Caco-2 (cell line): ENCODE data around the gene MPST. TPM values are rescaled to one million over a fixed set of nuclear protein-coding genes. Genes with fewer than 3 reads are reported as not detected.
A peak's percentile ranks its signal among the peaks of the same experiment; 100 is the strongest.

Experiments
- BruUV-seq: library from RNA; stranded (reverse); fragments of 400-500 nt; replicated peaks from 2 replicates; lab custom pipeline; 2021; lab: Mats Ljungman, UMichigan
- CTCF ChIA-PET: fragments of 300-600 bp; sonication (Branson Sonifier 250); formaldehyde crosslinking; loops from one replicate; lab custom pipeline; 2022; ENCODE audit warnings: antibody characterized with exemption; lab: Charles Lee
- POLR2A ChIA-PET: fragments of 300-600 bp; sonication (Branson Sonifier 250); formaldehyde crosslinking; loops from one replicate; lab custom pipeline; 2022; ENCODE audit warnings: antibody characterized with exemption; lab: Charles Lee
- DNase-seq, 2 experiments: peaks; one replicate each; pipeline versions ENCODE4 v3.0.0 to v3.0.0-alpha.2; 2020 to 2022
- H3K27me3 ChIP-seq: replicated peaks from 2 replicates; pipeline ENCODE4 v1.6.0; 2011; ENCODE audit warnings: low read length; ENCODE audit not compliant: control insufficient read depth, insufficient read depth
- H3K36me3 ChIP-seq: 2 replicates; pipeline ENCODE4 v1.5.1; 2011; ENCODE audit warnings: low read length; ENCODE audit not compliant: control insufficient read depth, insufficient read depth
- H3K4me1 ChIP-seq: fragments of 250-450 bp; sonication (Bioruptor Pico); 2 replicates; pipeline ENCODE4 v1.5.1; 2020; ENCODE audit warnings: mild to moderate bottlenecking
- H3K4me3 ChIP-seq: 2 replicates; pipeline ENCODE4 v1.5.1; 2011; ENCODE audit warnings: low read depth, mild to moderate bottlenecking, control low read depth, low read length
- H3K9me3 ChIP-seq: fragments of 250-450 bp; sonication (Bioruptor Pico); 2 replicates; pipeline ENCODE4 v1.5.1; 2020; ENCODE audit warnings: mild to moderate bottlenecking, moderate library complexity
- H3K27ac Mint-ChIP-seq: one replicate; pipeline ENCODE4 v1.8.0; 2022; ENCODE audit warnings: mixed read lengths; ENCODE audit not compliant: unreplicated experiment
- H3K27me3 Mint-ChIP-seq: one replicate; pipeline ENCODE4 v1.8.0; 2022; ENCODE audit warnings: mixed read lengths; ENCODE audit not compliant: insufficient read depth, unreplicated experiment
- H3K36me3 Mint-ChIP-seq: one replicate; pipeline ENCODE4 v1.8.0; 2022; ENCODE audit warnings: mild to moderate bottlenecking, mixed read lengths; ENCODE audit not compliant: insufficient read depth, unreplicated experiment
- H3K4me1 Mint-ChIP-seq: one replicate; pipeline ENCODE4 v1.8.0; 2022; ENCODE audit warnings: low read depth, mixed read lengths; ENCODE audit not compliant: unreplicated experiment
- H3K4me3 Mint-ChIP-seq: one replicate; pipeline ENCODE4 v1.8.0; 2022; ENCODE audit warnings: mild to moderate bottlenecking, moderate library complexity, mixed read lengths; ENCODE audit not compliant: unreplicated experiment
- H3K9me3 Mint-ChIP-seq: one replicate; pipeline ENCODE4 v1.8.0; 2022; ENCODE audit warnings: mixed read lengths; ENCODE audit not compliant: unreplicated experiment
- CTCF ChIP-seq, 2 experiments: fragments of 200-600 bp in 1 of 2; IDR thresholded peaks; 1 replicate in 1 of 2; 2 replicates in 1 of 2; pipeline versions ENCODE4 v1.5.1 to v1.8.0; 2011 to 2022; ENCODE audit warnings: antibody characterized with exemption in 1 of 2, control low read depth in 1 of 2, inconsistent platforms in 1 of 2, low read depth in 1 of 2, low read length in 1 of 2, mild to moderate bottlenecking in 1 of 2, moderate library complexity in 1 of 2; ENCODE audit not compliant: insufficient read depth in 1 of 2, severe bottlenecking in 1 of 2, unreplicated experiment in 1 of 2
- intact Hi-C: fragments of 100-400 bp; cut with micrococcal nuclease; formaldehyde crosslinking; loops from one replicate; pipeline ENCODE4 v1.10.0; 2022; ENCODE audit not compliant: unreplicated experiment
- total RNA-seq: library from RNA; stranded (reverse); gene quantifications from 2 replicates; pipeline ENCODE4 v1.2.3, GENCODE V29; 2022

MPST gene
- total RNA-seq, 1 experiment from 2014 or later = 83.7 TPM

DNA sequence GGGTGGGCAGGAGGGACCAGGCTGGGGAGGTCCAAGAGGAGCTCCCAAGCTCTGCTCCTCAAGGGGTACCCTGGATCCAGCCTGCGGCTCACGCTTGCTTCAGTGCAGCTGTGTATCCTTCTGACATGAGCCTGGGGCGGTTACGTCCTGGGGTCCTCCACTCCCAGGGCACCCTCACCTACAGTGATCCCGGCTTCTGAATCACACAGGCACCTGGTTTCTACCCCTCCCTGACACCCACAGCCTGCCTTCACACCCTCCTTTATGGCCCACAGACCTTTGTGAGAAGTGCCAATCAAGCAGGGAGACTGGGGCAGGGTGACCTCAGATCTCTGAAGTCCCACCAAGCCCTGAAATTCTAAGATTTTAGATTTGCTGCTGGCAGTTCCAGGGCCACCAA lies 1.5 kb downstream of the MPST start:
- Mint-ChIP-seq H3K9me3 (no peaks in the 10 kb centered on the region), H3K4me3 (peak overlapping the region; percentile 96), H3K27ac (peak overlapping the region; percentile 91), H3K4me1 (no peaks in the 10 kb centered on the region), H3K36me3 (peaks cover 34% of the 10 kb centered on the region), H3K27me3 (no peaks in the 10 kb centered on the region)
- H3K27me3 ChIP-seq = no peaks in the 10 kb centered on the region
- H3K9me3 ChIP-seq = no peaks in the 10 kb centered on the region
- H3K4me1 ChIP-seq = peaks cover 11% of the 10 kb centered on the region; the same call in 1 of the 2 replicates
- DNase-seq = no peak
- TF ChIP-seq CTCF (IDR thresholded peaks at IDR 0.05; ENCODE audit: insufficient read depth in 1 of 2, low read depth in 1 of 2, low read length in 1 of 2, severe bottlenecking in 1 of 2, unreplicated experiment in 1 of 2) = no peak
- CTCF ChIA-PET = interaction anchor here (1.1 to 4.9 kb wide), 3 partner anchors 10 to 23 kb away, joined by 3 to 29 read pairs (median 15); no protein-coding TSS in a partner anchor
- BruUV-seq = no TSS peak
- intact Hi-C loops = no loop called here
- no peak overlapping the region for H3K4me3 ChIP-seq
- POLR2A ChIA-PET = interaction anchor here (1.1 kb wide), 1 partner anchor 11 kb away, joined by 10 read pairs; no protein-coding TSS in a partner anchor
- peaks cover 2% of the 10 kb centered on the region for H3K36me3 ChIP-seq

DNA sequence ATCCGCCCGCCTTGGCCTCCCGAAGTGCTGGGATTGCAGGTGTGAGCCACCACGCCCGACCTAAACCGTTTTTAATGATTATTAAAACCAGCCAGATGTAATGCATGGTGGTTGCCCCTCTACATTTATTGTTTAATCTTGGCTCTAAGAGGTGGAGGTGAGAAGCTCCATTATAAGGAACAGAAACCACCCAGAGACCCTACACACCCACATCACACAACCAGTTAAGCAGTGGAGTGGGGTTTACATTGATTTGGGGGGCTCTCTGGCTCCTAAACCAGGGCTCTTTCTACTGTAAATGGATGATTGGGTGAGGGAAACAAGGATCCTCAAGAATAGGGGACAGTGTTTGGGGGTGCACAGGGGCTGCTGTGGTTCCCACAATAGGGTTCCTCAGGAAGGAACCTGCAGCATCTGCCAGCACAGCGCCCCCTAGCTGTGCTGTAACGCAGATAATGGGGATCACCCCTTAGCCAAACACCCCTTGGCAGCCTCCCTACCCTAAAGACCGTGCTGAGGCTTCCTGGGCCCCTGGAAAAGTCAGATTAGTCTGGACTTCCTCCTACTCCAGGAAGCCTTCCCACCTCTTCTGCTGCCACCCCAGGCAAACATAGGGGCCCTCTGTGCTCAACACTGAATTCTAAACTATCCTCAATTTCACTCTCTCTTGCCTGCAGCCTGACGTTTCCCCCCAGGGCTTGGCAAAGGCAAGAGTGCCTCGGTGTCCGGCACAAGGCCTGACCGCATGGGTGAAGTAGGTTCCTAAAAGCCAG lies 2.4 kb downstream of the MPST start:
- TF ChIP-seq CTCF (IDR thresholded peaks at IDR 0.05; ENCODE audit: insufficient read depth in 1 of 2, low read depth in 1 of 2, low read length in 1 of 2, severe bottlenecking in 1 of 2, unreplicated experiment in 1 of 2) = peak; percentile 57 to 69
- DNase-seq = peak in 1 of 2 experiments; percentile 51
- POLR2A ChIA-PET = no interaction called here

DNA sequence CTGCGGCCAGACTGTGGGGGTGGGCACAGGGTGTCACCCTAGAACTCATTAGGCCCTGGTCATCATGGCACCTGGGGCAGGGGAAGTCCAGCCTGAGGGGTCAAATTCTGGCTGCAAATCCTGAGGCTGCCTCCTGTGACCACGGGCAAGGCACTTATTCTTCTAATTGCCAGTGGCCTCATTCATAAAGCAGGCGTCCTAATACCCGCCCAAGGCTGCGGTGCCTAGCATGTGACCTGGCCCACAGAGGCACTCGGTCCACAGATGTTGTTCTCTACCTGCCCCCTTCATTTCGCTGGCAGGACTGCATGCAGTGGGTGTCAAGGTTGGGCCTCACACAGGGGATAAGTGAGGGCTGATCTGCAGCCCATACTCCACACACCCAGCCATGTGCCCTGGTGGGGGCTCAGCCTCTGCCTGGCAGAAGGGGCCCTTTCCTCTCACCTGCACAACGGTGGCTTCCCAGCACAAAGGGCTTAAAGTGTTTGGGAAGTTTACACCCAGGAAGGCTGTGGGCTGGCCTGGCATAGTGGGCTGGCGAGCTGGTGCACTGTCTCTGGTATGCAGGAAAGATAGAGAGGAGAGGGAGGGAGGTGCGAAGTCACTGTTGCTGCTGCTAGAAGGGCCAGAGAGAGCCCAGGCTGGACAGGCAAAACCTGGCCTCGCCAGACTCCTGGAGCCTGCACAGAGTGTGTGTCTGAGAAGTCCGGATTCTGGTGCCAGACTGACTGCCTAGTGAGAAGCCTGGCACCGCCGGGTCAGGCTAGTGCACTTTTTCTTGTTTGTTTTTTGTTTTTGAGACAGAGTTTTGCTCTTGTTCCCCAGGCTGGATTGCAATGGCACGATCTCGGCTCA lies 3.2 kb downstream of the MPST start:
- ChIA-PET POLR2A (no interaction called here), CTCF (interaction anchor here (4.9 kb wide), 1 partner anchor 9 kb away, joined by 29 read pairs; no protein-coding TSS in a partner anchor)
- H3K36me3 Mint-ChIP-seq = peaks cover 38% of the 10 kb centered on the region
- Histone ChIP-seq H3K36me3 (peaks cover 4% of the 10 kb centered on the region), H3K27me3 (no peaks in the 10 kb centered on the region), H3K4me3 (no peak overlapping the region), H3K4me1 (peaks cover 11% of the 10 kb centered on the region; the same call in 1 of the 2 replicates), H3K9me3 (no peaks in the 10 kb centered on the region)
- no TSS peak for BruUV-seq
- DNase-seq = no peak
- H3K27me3 Mint-ChIP-seq = no peaks in the 10 kb centered on the region
- no peaks in the 10 kb centered on the region for H3K9me3 Mint-ChIP-seq
- intact Hi-C loops = no loop called here
- no peak overlapping the region for H3K27ac Mint-ChIP-seq
- TF ChIP-seq CTCF (IDR thresholded peaks at IDR 0.05; ENCODE audit: insufficient read depth in 1 of 2, low read depth in 1 of 2, low read length in 1 of 2, severe bottlenecking in 1 of 2, unreplicated experiment in 1 of 2) = no peak
- no peak overlapping the region for H3K4me3 Mint-ChIP-seq
- no peaks in the 10 kb centered on the region for H3K4me1 Mint-ChIP-seq

More for the DNA sequence above, 2.4 kb downstream of the MPST start:
- peaks cover 11% of the 10 kb centered on the region; the same call in 1 of the 2 replicates for H3K4me1 ChIP-seq
- Mint-ChIP-seq H3K4me1 (no peaks in the 10 kb centered on the region), H3K27me3 (no peaks in the 10 kb centered on the region), H3K9me3 (no peaks in the 10 kb centered on the region), H3K4me3 (peak overlapping the region; percentile 46), H3K36me3 (peaks cover 36% of the 10 kb centered on the region), H3K27ac (no peak overlapping the region)
- no peaks in the 10 kb centered on the region for H3K9me3 ChIP-seq
- BruUV-seq = no TSS peak
- intact Hi-C loops = no loop called here
- no peak overlapping the region for H3K4me3 ChIP-seq
- no peaks in the 10 kb centered on the region for H3K27me3 ChIP-seq
- CTCF ChIA-PET = interaction anchor here (4.9 kb wide), 1 partner anchor 9 kb away, joined by 29 read pairs; no protein-coding TSS in a partner anchor
- peaks cover 4% of the 10 kb centered on the region; the same call in 1 of the 2 replicates for H3K36me3 ChIP-seq
